CD1c-positive myeloid dendritic cell (primary cell): ENCODE measurements around the gene PIR.

Experiments
- DNase-seq: peaks from one replicate; pipeline ENCODE4 v3.0.0-alpha.2; 2016; ENCODE audit errors: extremely low spot score

PIR gene

GRCh38 chrX:15493118-15493962 is at the start of gene PIR:
Gene PIR (minus strand): TSS chrX:15493333. CDS start chrX:15491257, 2,076 bp downstream.
- peak; percentile 79 for DNase-seq

- DNase-seq: no peak
Observed at GRCh38 chrX:15530318-15530717, 37.2 kb upstream of the PIR start.

GRCh38 chrX:15529165-15529564 is 36.0 kb upstream of the PIR start:
- no peak for DNase-seq

- no peak for DNase-seq
Observed at GRCh38 chrX:15525664-15526416, 32.7 kb upstream of the PIR start.

- no peak for DNase-seq
Observed at GRCh38 chrX:15524417-15524816, 31.3 kb upstream of the PIR start.

- DNase-seq: no peak
Observed at GRCh38 chrX:15523088-15523487, 30.0 kb upstream of the PIR start.

- DNase-seq: no peak
Observed at GRCh38 chrX:15522464-15522863, 29.3 kb upstream of the PIR start.

- no peak for DNase-seq
Observed at GRCh38 chrX:15515931-15516330, 22.8 kb upstream of the PIR start.

- no peak for DNase-seq
Observed at GRCh38 chrX:15514279-15514678, 21.1 kb upstream of the PIR start.

- DNase-seq: no peak
Observed at GRCh38 chrX:15512401-15512965, 19.4 kb upstream of the PIR start.

GRCh38 chrX:15511563-15511962 is 18.4 kb upstream of the PIR start:
- DNase-seq: no peak

GRCh38 chrX:15509845-15510244 is 16.7 kb upstream of the PIR start:
- no peak for DNase-seq

- DNase-seq: no peak
Observed at GRCh38 chrX:15507005-15507404, 13.9 kb upstream of the PIR start.

GRCh38 chrX:15505101-15505500 is 12.0 kb upstream of the PIR start:
- no peak for DNase-seq

- no peak for DNase-seq
Observed at GRCh38 chrX:15504661-15505060, 11.5 kb upstream of the PIR start.

- DNase-seq: no peak
Observed at GRCh38 chrX:15501506-15501905, 8.4 kb upstream of the PIR start.

- no peak for DNase-seq
Observed at GRCh38 chrX:15500497-15500966, 7.4 kb upstream of the PIR start, which contains the start of gene BMX. Gene BMX (plus strand): TSS chrX:15500807. CDS start chrX:15508354, 7,547 bp downstream.

GRCh38 chrX:15499976-15500375 is 6.8 kb upstream of the PIR start:
- DNase-seq: no peak

- no peak for DNase-seq
Observed at GRCh38 chrX:15498741-15499140, 5.6 kb upstream of the PIR start.

- DNase-seq: peak; percentile 45
Observed at GRCh38 chrX:15497865-15498264, 4.7 kb upstream of the PIR start.

GRCh38 chrX:15496824-15497223 is 3.7 kb upstream of the PIR start:
- DNase-seq: no peak

GRCh38 chrX:15495801-15496200 is 2.7 kb upstream of the PIR start:
- DNase-seq: no peak

- no peak for DNase-seq
Observed at GRCh38 chrX:15492469-15492868, 664 bp downstream of the PIR start.
